HG02763 (cell line): Measurements from ENCODE around the gene MMEL1.

Experiments used
- ATAC-seq: cut with Tn5 transposase; IDR thresholded peaks from one replicate; pipeline ENCODE4 v1.9.1; 2021; ENCODE audit warnings: mild to moderate bottlenecking, moderate library complexity; ENCODE audit not compliant: unreplicated experiment

The MMEL1 gene

GRCh38 chr1:2605509-2606395 lies 27.1 kb downstream of the MMEL1 start:
- ATAC-seq: no peak

GRCh38 chr1:2604844-2605508 lies 27.8 kb downstream of the MMEL1 start:
- no peak for ATAC-seq

- no peak for ATAC-seq
Observed at GRCh38 chr1:2604156-2604843, 28.5 kb downstream of the MMEL1 start.

- no peak for ATAC-seq
Observed at GRCh38 chr1:2603521-2604155, 29.2 kb downstream of the MMEL1 start.

- no peak for ATAC-seq
Observed at GRCh38 chr1:2602866-2603520, 29.8 kb downstream of the MMEL1 start.

GRCh38 chr1:2602311-2602835 lies 30.4 kb downstream of the MMEL1 start:
- no peak for ATAC-seq

GRCh38 chr1:2601721-2602303 lies 31.0 kb downstream of the MMEL1 start:
- ATAC-seq: no peak

GRCh38 chr1:2598329-2598931 lies 34.4 kb downstream of the MMEL1 start:
- ATAC-seq: no peak

- no peak for ATAC-seq
Observed at GRCh38 chr1:2597441-2598328, 35.1 kb downstream of the MMEL1 start.

- ATAC-seq: no peak
Observed at GRCh38 chr1:2596530-2597333, 36.1 kb downstream of the MMEL1 start.

GRCh38 chr1:2595812-2596529 lies 36.8 kb downstream of the MMEL1 start:
- no peak for ATAC-seq

GRCh38 chr1:2595261-2595811 lies 37.5 kb downstream of the MMEL1 start:
- no peak for ATAC-seq

GRCh38 chr1:2594641-2595131 lies 38.1 kb downstream of the MMEL1 start:
- ATAC-seq: no peak

- ATAC-seq: no peak
Observed at GRCh38 chr1:2594001-2594640, 38.7 kb downstream of the MMEL1 start.

GRCh38 chr1:2593251-2593878 lies 39.5 kb downstream of the MMEL1 start:
- ATAC-seq: no peak

- ATAC-seq: no peak
Observed at GRCh38 chr1:2592672-2593071, 40.1 kb downstream of the MMEL1 start.
